ENCODE results near the gene TMEM63C.

Gene TMEM63C

GRCh38 chr14:77197988-77198387, 16.4 kb downstream of the TMEM63C start:
- no peak for DNase-seq (ENCODE audit: low spot score)

DNA sequence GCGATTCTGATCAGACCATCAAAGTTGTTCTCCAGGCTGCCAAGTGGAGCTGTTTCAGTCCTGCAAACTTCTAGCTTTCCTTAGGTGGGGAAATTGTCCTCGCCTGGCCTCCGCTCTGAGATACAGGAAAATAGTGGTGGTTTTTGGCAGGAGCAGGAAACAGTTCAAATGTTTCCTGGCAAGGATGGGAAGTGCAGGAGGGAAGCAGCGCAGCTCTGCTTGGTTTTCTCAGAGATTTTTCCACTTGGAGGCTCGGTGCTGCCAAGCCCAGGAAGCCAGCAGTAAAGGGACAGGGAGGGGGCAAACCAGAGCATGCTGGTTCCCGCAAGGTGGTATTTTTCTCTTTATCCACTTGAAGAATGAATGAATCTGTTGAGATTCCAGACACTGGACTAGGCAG, 17.0 kb downstream of the TMEM63C start:
- no peak for DNase-seq (ENCODE audit: low spot score)

DNA sequence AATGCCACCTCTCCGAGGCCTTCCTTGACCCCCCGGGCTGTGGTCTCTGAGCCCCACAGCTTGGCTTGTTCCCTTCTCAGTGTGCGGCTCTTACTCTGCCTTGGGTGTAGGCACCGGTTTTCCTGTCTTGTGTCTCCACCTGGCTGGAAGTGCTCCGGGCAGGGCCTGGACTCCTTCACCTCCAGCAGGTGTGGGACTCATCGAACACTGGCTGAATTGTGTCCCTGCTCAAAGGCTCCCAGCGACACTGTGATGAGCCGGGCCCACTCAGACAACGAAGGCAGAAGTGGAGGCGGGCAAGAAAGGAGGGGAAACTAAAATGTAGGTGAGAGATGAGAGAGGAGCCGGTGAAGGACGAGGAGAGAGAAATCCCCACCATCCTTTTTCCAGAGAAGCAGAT, 18.0 kb downstream of the TMEM63C start:
- no peak for DNase-seq (ENCODE audit: low spot score)

DNA sequence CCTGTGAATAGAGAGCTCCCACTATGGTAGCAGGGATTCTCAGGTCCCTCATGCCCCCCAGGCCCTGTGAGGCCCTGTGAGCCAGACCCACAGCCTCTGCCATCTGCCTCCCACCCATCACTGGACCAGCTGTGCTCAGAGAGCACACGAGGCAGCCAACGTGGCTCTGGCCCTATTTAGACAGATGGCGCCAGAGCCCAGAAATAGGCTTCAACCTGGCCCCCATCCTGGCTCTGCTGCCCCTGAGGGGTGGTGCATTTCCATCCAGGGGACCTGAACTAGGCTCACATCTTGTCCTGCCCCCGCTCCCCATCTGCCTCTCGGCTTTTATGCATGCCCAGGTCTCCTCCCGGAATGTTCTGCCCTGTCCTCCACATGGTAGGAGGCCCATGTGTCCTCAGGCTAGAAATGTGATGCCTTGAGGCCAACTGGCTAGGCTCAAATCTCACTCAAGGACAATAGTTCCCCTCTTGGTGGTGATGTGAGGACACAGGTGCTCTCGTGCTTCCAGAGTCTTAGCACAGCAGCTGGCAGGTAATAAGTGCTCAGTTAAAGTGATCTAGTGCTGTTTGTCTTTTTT, 18.9 kb downstream of the TMEM63C start:
- DNase-seq (ENCODE audit: low spot score): no peak

DNA sequence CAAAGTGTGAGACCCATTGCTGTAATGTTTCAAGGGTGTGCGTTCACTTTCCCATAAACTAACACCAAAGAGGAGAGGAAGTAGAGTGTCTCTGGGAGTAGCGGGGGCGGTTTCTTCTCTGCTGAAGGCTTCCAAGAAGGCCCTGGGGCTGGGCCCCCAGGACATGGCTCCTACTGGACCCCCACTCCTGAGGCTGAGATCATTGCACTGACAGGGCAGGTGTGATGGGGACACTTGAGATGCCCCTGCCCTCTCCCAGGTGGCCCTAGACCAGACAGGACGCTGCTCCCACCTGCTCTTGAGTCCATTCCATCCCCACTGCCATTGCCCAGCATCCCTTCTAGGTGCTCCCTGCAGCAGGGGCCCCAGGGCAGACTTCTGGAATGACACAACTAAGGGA, 20.1 kb downstream of the TMEM63C start:
- DNase-seq (ENCODE audit: low spot score): no peak

DNA sequence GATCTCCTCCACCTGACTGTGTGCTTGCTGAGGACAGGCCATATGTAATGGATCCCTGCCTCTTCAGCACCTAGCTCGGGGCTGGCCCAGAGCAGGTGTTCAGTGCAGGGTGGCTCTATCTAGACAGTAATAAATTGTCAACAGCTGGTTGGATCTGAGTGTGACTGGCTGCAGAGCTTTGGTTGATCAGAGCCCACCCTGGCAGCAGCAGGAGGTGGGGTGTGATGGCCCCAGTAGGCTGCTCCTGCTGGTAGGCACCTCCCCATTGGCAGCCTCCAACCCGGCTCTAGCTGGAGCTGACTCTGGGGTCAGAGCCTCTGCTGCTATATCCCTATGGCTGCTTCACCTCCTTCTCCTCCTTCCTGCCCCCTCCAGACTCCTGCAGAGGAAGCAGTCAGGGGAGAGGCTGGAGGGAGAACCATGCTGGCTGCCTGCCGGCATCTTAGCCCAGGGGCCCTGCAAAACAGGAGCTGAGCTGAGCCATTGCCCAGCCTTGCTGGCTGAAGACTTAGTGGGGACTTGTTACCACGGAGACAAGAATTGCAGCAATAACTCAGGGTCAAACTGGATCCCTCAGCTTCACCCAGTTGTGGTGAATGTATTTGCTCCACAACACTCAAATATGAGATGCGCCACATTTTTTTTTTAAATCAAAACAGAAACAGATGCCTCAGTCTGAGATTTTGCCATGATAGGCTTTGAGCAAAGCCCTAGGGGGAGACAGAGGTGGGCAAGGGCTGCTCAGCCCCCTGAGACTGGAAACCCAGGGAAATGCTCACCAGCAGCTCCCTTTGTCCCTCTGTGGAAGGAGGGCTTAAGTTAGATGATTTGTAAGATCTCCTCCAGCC, 22.2 kb downstream of the TMEM63C start:
- no peak for DNase-seq (ENCODE audit: low spot score)

- DNase-seq (ENCODE audit: low spot score): no peak
Observed at GRCh38 chr14:77204459-77204771, 22.8 kb downstream of the TMEM63C start.

GRCh38 chr14:77204907-77205306, 23.3 kb downstream of the TMEM63C start:
- DNase-seq (ENCODE audit: low spot score): no peak

- DNase-seq (ENCODE audit: low spot score): no peak
Observed at GRCh38 chr14:77205566-77205965, 24.0 kb downstream of the TMEM63C start.

GRCh38 chr14:77206261-77206824, 24.7 kb downstream of the TMEM63C start:
- DNase-seq (ENCODE audit: low spot score): no peak

GRCh38 chr14:77206877-77207389, 25.3 kb downstream of the TMEM63C start:
- DNase-seq (ENCODE audit: low spot score): no peak

- DNase-seq (ENCODE audit: low spot score): peak; percentile 86
Observed at GRCh38 chr14:77208291-77208978, 26.8 kb downstream of the TMEM63C start.

DNA sequence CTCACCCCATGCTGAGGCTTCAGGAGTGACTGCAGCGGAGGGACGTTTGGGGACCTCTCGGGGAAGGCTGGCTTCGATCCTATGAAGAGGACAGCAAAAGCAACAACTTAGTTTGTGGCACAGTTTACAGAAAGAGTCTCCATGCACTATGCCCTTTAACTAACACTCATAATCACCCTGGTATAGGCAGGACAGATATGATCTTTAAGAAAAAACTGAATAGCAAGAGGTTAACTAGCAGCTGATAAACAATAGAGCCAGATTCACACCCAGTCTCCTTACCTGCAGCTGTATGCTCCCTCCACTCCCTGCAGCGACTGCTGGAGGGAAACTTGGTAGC, 27.4 kb downstream of the TMEM63C start:
- DNase-seq (ENCODE audit: low spot score): no peak

- no peak for DNase-seq (ENCODE audit: low spot score)
Observed at GRCh38 chr14:77212097-77212870, 30.7 kb downstream of the TMEM63C start.

DNA sequence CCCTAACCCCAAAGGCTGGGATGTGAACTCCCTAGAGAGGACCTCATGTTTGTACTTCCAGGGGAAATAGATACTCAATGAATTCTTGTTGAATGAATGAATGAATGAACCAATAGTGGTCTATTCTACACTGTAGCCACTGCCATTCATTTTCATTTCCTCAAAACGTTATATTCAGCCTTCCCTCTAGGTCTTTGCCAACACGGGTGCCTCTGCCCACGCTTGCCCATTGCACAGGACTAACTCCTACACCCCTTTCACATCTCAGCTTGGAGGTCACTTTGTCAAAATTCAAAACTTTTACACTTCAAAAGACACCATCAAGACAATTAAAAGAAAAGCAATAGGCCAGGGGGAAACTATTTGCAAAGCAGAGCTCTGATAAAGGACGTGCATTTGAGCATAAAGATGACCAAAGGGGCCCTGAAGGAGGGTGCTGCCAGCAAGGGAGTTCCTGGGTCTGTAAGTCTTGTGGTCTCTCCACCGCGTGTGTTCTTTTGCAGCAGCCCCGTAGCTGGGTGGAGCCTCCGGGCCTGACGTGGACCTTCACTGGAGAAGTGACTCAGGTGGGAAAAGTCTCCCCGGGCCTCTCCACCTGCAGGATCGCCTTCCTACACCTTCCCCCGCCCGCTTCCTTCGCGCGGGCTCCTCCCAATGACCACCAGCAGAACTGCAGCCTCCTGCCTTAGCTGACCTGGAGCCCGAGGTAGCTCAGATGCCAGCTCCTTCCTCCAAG, 31.5 kb downstream of the TMEM63C start:
- peak; percentile 50 for DNase-seq (ENCODE audit: low spot score)

DNA sequence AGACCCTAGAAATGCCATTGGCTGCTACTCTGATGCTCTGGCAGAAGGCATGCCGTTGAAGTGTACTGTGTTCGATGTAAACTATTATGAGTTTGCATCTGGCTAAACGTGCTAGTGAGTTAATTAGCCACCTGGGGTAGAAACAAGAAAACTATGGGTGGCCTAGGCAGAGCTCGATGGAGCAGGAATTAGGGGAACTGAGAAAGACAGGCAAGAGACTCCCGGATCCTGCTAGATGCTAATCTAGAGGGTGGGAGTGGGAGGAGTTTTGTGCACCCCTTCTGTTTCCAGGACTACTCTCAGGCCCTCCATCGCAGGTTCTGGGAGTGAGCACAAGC, 32.0 kb downstream of the TMEM63C start:
- no peak for DNase-seq (ENCODE audit: low spot score)

GRCh38 chr14:77214216-77214615, 32.6 kb downstream of the TMEM63C start:
- DNase-seq (ENCODE audit: low spot score): no peak

- DNase-seq (ENCODE audit: low spot score): no peak
Observed at GRCh38 chr14:77217551-77217950, 36.0 kb downstream of the TMEM63C start.

GRCh38 chr14:77219591-77219990, 38.0 kb downstream of the TMEM63C start:
- no peak for DNase-seq (ENCODE audit: low spot score)

GRCh38 chr14:77220246-77221017, 38.8 kb downstream of the TMEM63C start:
- DNase-seq (ENCODE audit: low spot score): no peak
